Esophagus squamous epithelium (tissue), 5 donors: ENCODE data around the gene PLXDC2. TPM values are rescaled to one million over a fixed set of nuclear protein-coding genes. Genes with fewer than 3 reads are reported as not detected.

ENCODE experiments used
- DNase-seq: peaks from one replicate; lab custom pipeline; 2025; lab: John Stamatoyannopoulos, UW
- H3K27ac ChIP-seq, 4 donors: fragments of 200-600 bp; sonication (generic); one replicate each; pipeline ENCODE4 v1.5.1; 2016 to 2019; ENCODE audit warnings: mild to moderate bottlenecking in 1 of 4
- H3K27me3 ChIP-seq, 4 donors: fragments of 200-600 bp; sonication (generic); 1 replicate in 3 of 4; 2 replicates in 1 of 4; pipeline versions ENCODE4 v1.5.1 to v1.6.0; 2017 to 2021; ENCODE audit warnings: antibody characterized with exemption in 1 of 4
- H3K36me3 ChIP-seq, 3 donors: fragments of 200-600 bp; sonication (generic); one replicate each; pipeline ENCODE4 v1.5.1; 2016 to 2019
- H3K4me1 ChIP-seq, 3 donors: fragments of 200-600 bp; sonication (generic); one replicate each; pipeline ENCODE4 v1.5.1; 2017 to 2019
- H3K4me3 ChIP-seq, 4 donors: fragments of 200-600 bp; sonication (generic); 1 replicate in 3 of 4; 2 replicates in 1 of 4; pipeline ENCODE4 v1.5.1; 2016 to 2019; ENCODE audit warnings: mild to moderate bottlenecking in 2 of 4, moderate library complexity in 1 of 4
- H3K9me3 ChIP-seq, 3 donors: fragments of 200-600 bp; sonication (generic); one replicate each; pipeline ENCODE4 v1.5.1; 2016 to 2019
- POLR2A ChIP-seq, 4 donors: fragments of 450-650 bp; IDR thresholded peaks; one replicate each; pipeline ENCODE4 v1.6.1; 2017; ENCODE audit warnings: antibody characterized with exemption in 4 of 4, mild to moderate bottlenecking in 4 of 4, moderate library complexity in 3 of 4
- WGBS, 2 donors: methylation state at CpG; one replicate each; pipeline ENCODE4 v1.1.5; 2018; 5-methylcytosine and 5-hydroxymethylcytosine counted together
- intact Hi-C: fragments of 100-400 bp; cut with DNase I; formaldehyde crosslinking; loops from one replicate; pipeline ENCODE4 v1.15.0; 2022
- total RNA-seq, 4 donors: library from RNA; depleted of rRNA; stranded (reverse); fragments of >200 nt; gene quantifications; one replicate each; pipeline ENCODE4 v1.1.0, GENCODE V29; 2016
- TF ChIP-seq, protein P1 (sequence below), 6 experiments: fragments of 450-650 bp in 4 of 6; fragments of 200-600 bp in 2 of 6; sonication (generic) in 2 of 6; IDR thresholded peaks; one replicate each; pipeline ENCODE4 v1.5.1; 2016 to 2019; ENCODE audit warnings: antibody characterized with exemption in 6 of 6, mild to moderate bottlenecking in 4 of 6, moderate library complexity in 4 of 6
- donor health status: DM: yes; HTN: yes; CAD: no.

Gene PLXDC2
- total RNA-seq, 4 donors from 2014 or later = 22.4 to 50.4 (median 36.9) TPM

DNA sequence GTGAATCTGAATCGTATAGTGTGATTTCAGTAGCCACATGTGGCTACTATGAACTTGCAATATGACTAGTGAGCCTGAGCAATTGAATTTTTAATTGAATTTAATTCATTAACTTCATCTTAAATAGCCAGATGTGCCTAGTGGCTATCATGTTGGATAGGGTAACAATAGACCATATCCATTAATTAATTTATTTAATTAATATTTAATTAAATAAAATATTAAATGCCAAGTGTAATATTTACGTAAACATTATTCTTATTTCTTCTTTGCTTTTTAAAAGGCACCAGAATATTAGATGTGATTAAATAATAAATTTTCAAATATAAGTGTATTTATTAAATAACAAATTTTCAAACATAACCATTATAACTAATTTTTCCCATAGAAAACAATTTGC, 354.4 kb downstream of the PLXDC2 start:
- no peak for DNase-seq
- Histone ChIP-seq H3K27ac (no peak overlapping the region), H3K36me3 (no peaks in the 10 kb centered on the region), H3K4me3 (no peak overlapping the region), H3K9me3 (no peaks in the 10 kb centered on the region), H3K4me1 (no peaks in the 10 kb centered on the region), H3K27me3 (no peaks in the 10 kb centered on the region)
- TF ChIP-seq, protein P1, sequence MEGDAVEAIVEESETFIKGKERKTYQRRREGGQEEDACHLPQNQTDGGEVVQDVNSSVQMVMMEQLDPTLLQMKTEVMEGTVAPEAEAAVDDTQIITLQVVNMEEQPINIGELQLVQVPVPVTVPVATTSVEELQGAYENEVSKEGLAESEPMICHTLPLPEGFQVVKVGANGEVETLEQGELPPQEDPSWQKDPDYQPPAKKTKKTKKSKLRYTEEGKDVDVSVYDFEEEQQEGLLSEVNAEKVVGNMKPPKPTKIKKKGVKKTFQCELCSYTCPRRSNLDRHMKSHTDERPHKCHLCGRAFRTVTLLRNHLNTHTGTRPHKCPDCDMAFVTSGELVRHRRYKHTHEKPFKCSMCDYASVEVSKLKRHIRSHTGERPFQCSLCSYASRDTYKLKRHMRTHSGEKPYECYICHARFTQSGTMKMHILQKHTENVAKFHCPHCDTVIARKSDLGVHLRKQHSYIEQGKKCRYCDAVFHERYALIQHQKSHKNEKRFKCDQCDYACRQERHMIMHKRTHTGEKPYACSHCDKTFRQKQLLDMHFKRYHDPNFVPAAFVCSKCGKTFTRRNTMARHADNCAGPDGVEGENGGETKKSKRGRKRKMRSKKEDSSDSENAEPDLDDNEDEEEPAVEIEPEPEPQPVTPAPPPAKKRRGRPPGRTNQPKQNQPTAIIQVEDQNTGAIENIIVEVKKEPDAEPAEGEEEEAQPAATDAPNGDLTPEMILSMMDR (IDR thresholded peaks at IDR 0.05) = no peak
- TF ChIP-seq POLR2A (IDR thresholded peaks at IDR 0.05) = no peak
- 86 to 95% methylated on average over 2 of the region's 2 CpGs for WGBS, 2 donors
- intact Hi-C loops = no loop called here

DNA sequence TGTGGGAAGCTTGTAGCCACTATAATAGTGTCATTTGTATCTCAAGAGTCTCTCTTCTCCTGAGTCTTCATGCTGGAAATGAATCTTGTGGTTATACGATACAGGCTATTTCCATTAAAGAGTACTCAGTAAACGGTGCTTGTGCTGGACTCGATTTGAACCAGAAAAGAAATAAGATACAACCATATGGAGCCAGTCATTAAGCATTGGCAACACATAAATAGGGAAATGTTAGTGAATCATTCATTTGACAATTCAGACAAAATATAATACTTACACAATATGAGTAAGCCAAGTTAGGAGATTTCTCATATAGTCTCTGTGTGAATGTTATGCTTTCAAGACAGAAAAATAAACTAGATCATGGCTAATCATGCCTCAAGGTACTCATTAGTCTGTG, 356.8 kb downstream of the PLXDC2 start:
- peaks cover 0 to 12% (median 0%) of the 10 kb centered on the region in 3 donors for H3K36me3 ChIP-seq
- no peaks in the 10 kb centered on the region for H3K27me3 ChIP-seq
- H3K27ac ChIP-seq = no peak overlapping the region
- no peaks in the 10 kb centered on the region for H3K9me3 ChIP-seq
- TF ChIP-seq, protein P1 (IDR thresholded peaks at IDR 0.05) = no peak
- no peak for TF ChIP-seq POLR2A (IDR thresholded peaks at IDR 0.05)
- DNase-seq = no peak
- H3K4me1 ChIP-seq = no peaks in the 10 kb centered on the region
- WGBS, 2 donors = 54 to 74% methylated on average over 3 of the region's 3 CpGs
- H3K4me3 ChIP-seq = no peak overlapping the region
- intact Hi-C loops = no loop called here

DNA sequence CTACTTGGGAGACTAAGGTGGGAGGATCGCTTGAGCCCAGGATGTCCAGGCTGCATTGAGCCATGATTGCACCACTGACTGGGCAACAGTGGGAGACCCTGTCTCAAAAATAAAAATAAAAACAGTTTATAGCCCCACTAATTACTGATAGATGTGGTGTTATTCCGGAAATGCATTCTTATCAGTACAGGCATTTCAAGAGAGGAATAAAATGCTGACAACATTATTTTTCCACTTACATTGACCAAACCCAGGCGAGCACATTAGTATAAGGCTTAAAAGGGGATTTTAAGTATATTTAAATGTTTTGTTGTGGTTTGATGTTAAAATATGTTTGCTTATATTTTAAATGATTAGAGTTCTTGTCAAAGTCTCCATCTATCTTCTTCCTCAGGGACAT, 359.5 kb downstream of the PLXDC2 start:
- intact Hi-C loops = no loop called here
- DNase-seq = no peak
- Histone ChIP-seq H3K4me1 (no peaks in the 10 kb centered on the region), H3K4me3 (no peak overlapping the region), H3K36me3 (peaks cover 0 to 19% (median 0%) of the 10 kb centered on the region in 3 donors), H3K27ac (no peak overlapping the region), H3K9me3 (no peaks in the 10 kb centered on the region), H3K27me3 (no peaks in the 10 kb centered on the region)
- 79 to 91% methylated on average over 3 of the region's 3 CpGs for WGBS, 2 donors
- no peak for TF ChIP-seq POLR2A (IDR thresholded peaks at IDR 0.05)
- TF ChIP-seq, protein P1 (IDR thresholded peaks at IDR 0.05) = no peak

DNA sequence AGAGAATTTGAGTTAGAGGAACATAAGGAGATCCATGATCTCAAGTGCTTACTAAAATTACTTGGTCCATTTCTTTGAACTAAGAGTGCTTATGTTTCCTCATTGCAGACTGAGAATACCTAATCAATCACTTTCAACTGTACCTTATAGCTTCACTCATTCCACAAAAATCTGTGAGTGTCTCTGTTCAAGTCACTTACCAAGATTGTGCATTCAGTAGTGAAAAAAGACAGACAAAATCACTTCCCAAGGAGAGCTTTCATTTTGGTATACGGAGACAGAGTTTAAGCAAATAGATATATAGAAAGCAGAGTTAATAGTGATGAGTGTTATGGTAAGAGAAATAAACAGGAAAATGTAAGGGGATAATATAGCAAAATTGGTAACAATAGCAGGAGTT, 364.5 kb downstream of the PLXDC2 start:
- H3K4me1 ChIP-seq = no peaks in the 10 kb centered on the region
- TF ChIP-seq POLR2A (IDR thresholded peaks at IDR 0.05) = no peak
- TF ChIP-seq, protein P1 (IDR thresholded peaks at IDR 0.05) = no peak
- no peak overlapping the region for H3K27ac ChIP-seq
- H3K27me3 ChIP-seq = no peaks in the 10 kb centered on the region
- H3K36me3 ChIP-seq = peaks cover 0 to 21% (median 0%) of the 10 kb centered on the region in 3 donors
- intact Hi-C loops = no loop called here
- 86 to 95% methylated on average over 1 of the region's 1 CpG for WGBS, 2 donors
- H3K4me3 ChIP-seq = no peak overlapping the region
- no peaks in the 10 kb centered on the region for H3K9me3 ChIP-seq
- DNase-seq = no peak

DNA sequence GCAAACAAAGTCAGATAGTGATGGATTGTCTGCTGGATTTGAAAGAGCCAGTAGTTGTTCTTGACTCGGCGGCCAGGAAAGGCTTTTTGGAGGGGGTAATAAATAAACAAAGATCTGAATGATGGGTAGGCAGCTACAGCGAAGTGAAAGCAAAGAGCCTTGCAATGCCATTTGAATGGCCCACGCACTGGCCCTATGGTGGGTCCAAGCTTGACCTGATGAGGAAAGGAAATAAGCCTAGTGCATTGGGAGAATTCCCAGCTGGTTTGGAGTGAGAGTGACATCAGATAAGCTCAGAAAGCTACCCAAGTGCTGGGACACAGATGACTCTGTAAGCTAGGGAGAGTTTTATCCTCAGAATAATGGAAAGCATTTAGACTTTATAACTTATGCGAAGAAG, 365.2 kb downstream of the PLXDC2 start:
- TF ChIP-seq POLR2A (IDR thresholded peaks at IDR 0.05) = no peak
- TF ChIP-seq, protein P1 (IDR thresholded peaks at IDR 0.05) = no peak
- intact Hi-C loops = no loop called here
- Histone ChIP-seq H3K9me3 (no peaks in the 10 kb centered on the region), H3K4me1 (no peaks in the 10 kb centered on the region), H3K27ac (no peak overlapping the region), H3K27me3 (no peaks in the 10 kb centered on the region), H3K36me3 (peaks cover 0 to 21% (median 0%) of the 10 kb centered on the region in 3 donors), H3K4me3 (no peak overlapping the region)
- WGBS, 2 donors = 63 to 76% methylated on average over 5 of the region's 5 CpGs
- no peak for DNase-seq
